ENCODE data around the gene TNRC6B.
"Not testable (repeated sequence)": the region's sequence is repeated elsewhere in the genome, so short reads cannot be mapped to it uniquely, and the experiment has no call there.

The TNRC6B gene

GRCh38 chr22:40153192-40153591 lies 24.5 kb upstream of the TNRC6B start:
- DNase-seq (ENCODE audit: low read depth), result no peak
- no peak for TF ChIP-seq CTCF (conservative IDR thresholded peaks at IDR 0.05; ENCODE audit: control insufficient read depth, insufficient read depth, low read depth, low read length)
- H3K4me3 ChIP-seq (ENCODE audit: control insufficient read depth, low read depth, low read length), result no peak overlapping the region

- TF ChIP-seq CTCF (conservative IDR thresholded peaks at IDR 0.05; ENCODE audit: control insufficient read depth, insufficient read depth, low read depth, low read length), result no peak
- no peak for DNase-seq (ENCODE audit: low read depth)
Observed at GRCh38 chr22:40153705-40154104, 24.0 kb upstream of the TNRC6B start.

GRCh38 chr22:40156001-40156516 lies 21.7 kb upstream of the TNRC6B start:
- TF ChIP-seq CTCF (conservative IDR thresholded peaks at IDR 0.05; ENCODE audit: control insufficient read depth, insufficient read depth, low read depth, low read length), result peak; percentile 22
- H3K4me3 ChIP-seq (ENCODE audit: control insufficient read depth, low read depth, low read length), result no peak overlapping the region
- peak; percentile 37 for DNase-seq (ENCODE audit: low read depth)

More at GRCh38 chr22:40153705-40154104, 24.0 kb upstream of the TNRC6B start:
- no peak overlapping the region for H3K4me3 ChIP-seq (ENCODE audit: control insufficient read depth, low read depth, low read length)

GRCh38 chr22:40156682-40157081 lies 21.0 kb upstream of the TNRC6B start:
- DNase-seq (ENCODE audit: low read depth); H3K4me3 ChIP-seq (ENCODE audit: control insufficient read depth, low read depth, low read length): not testable (repeated sequence)

- TF ChIP-seq CTCF (conservative IDR thresholded peaks at IDR 0.05; ENCODE audit: control insufficient read depth, insufficient read depth, low read depth, low read length), result no peak
- DNase-seq (ENCODE audit: low read depth), result no peak
- H3K4me3 ChIP-seq (ENCODE audit: control insufficient read depth, low read depth, low read length), result no peak overlapping the region
Observed at GRCh38 chr22:40157330-40157945, 20.3 kb upstream of the TNRC6B start.

GRCh38 chr22:40161194-40161593 lies 16.5 kb upstream of the TNRC6B start:
- no peak for TF ChIP-seq CTCF (conservative IDR thresholded peaks at IDR 0.05; ENCODE audit: control insufficient read depth, insufficient read depth, low read depth, low read length)
- no peak for DNase-seq (ENCODE audit: low read depth)
- H3K4me3 ChIP-seq (ENCODE audit: control insufficient read depth, low read depth, low read length), result no peak overlapping the region

- not testable (repeated sequence) for H3K4me3 ChIP-seq (ENCODE audit: control insufficient read depth, low read depth, low read length); DNase-seq (ENCODE audit: low read depth)
Observed at GRCh38 chr22:40165537-40165936, 12.2 kb upstream of the TNRC6B start.

All from fibroblast of mammary gland (primary cell).